ENCODE data around the gene COL4A1. TPM values are rescaled to one million over a fixed set of nuclear protein-coding genes. Genes with fewer than 3 reads are reported as not detected.

COL4A1 gene
- polyA plus RNA-seq, 3 donors, result 552 to 601 (median 564) TPM

- no peak for DNase-seq (ENCODE audit: low read depth in 3 of 3, low spot score in 2 of 3)
Observed at GRCh38 chr13:110244071-110244830, 62.7 kb downstream of the COL4A1 start.

GRCh38 chr13:110242615-110243014 lies 64.3 kb downstream of the COL4A1 start:
- no peak for DNase-seq (ENCODE audit: low read depth in 3 of 3, low spot score in 2 of 3)

GRCh38 chr13:110240943-110241342 lies 66.0 kb downstream of the COL4A1 start:
- DNase-seq (ENCODE audit: low read depth in 3 of 3, low spot score in 2 of 3), result no peak

- no peak for DNase-seq (ENCODE audit: low read depth in 3 of 3, low spot score in 2 of 3)
Observed at GRCh38 chr13:110240352-110240751, 66.6 kb downstream of the COL4A1 start.

- DNase-seq (ENCODE audit: low read depth in 3 of 3, low spot score in 2 of 3), result no peak
Observed at GRCh38 chr13:110239280-110240125, 67.5 kb downstream of the COL4A1 start.

- no peak for DNase-seq (ENCODE audit: low read depth in 3 of 3, low spot score in 2 of 3)
Observed at GRCh38 chr13:110238818-110239195, 68.2 kb downstream of the COL4A1 start.

- DNase-seq (ENCODE audit: low read depth in 3 of 3, low spot score in 2 of 3), result no peak
Observed at GRCh38 chr13:110237875-110238817, 68.8 kb downstream of the COL4A1 start.

GRCh38 chr13:110236831-110237261 lies 70.1 kb downstream of the COL4A1 start:
- DNase-seq (ENCODE audit: low read depth in 3 of 3, low spot score in 2 of 3), result no peak

- DNase-seq (ENCODE audit: low read depth in 3 of 3, low spot score in 2 of 3), result no peak
Observed at GRCh38 chr13:110236431-110236830, 70.5 kb downstream of the COL4A1 start.

GRCh38 chr13:110234532-110234931 lies 72.4 kb downstream of the COL4A1 start:
- no peak for DNase-seq (ENCODE audit: low read depth in 3 of 3, low spot score in 2 of 3)

- DNase-seq (ENCODE audit: low read depth in 3 of 3, low spot score in 2 of 3), result no peak
Observed at GRCh38 chr13:110233951-110234280, 73.0 kb downstream of the COL4A1 start.

GRCh38 chr13:110233181-110233950 lies 73.6 kb downstream of the COL4A1 start:
- DNase-seq (ENCODE audit: low read depth in 3 of 3, low spot score in 2 of 3), result no peak

GRCh38 chr13:110232756-110233155 lies 74.2 kb downstream of the COL4A1 start:
- DNase-seq (ENCODE audit: low read depth in 3 of 3, low spot score in 2 of 3), result no peak

- DNase-seq (ENCODE audit: low read depth in 3 of 3, low spot score in 2 of 3), result no peak
Observed at GRCh38 chr13:110232142-110232541, 74.8 kb downstream of the COL4A1 start.

- no peak for DNase-seq (ENCODE audit: low read depth in 3 of 3, low spot score in 2 of 3)
Observed at GRCh38 chr13:110231348-110232047, 75.5 kb downstream of the COL4A1 start.

- no peak for DNase-seq (ENCODE audit: low read depth in 3 of 3, low spot score in 2 of 3)
Observed at GRCh38 chr13:110230661-110231347, 76.2 kb downstream of the COL4A1 start.

GRCh38 chr13:110229905-110230563 lies 76.9 kb downstream of the COL4A1 start:
- no peak for DNase-seq (ENCODE audit: low read depth in 3 of 3, low spot score in 2 of 3)

All from right renal cortex interstitium (tissue), 3 donors.